Adrenal gland (tissue), 12 donors: Measurements from ENCODE around the gene WNT2. TPM values are rescaled to one million over a fixed set of nuclear protein-coding genes. Genes with fewer than 3 reads are reported as not detected.
"Not testable (repeated sequence)": the region's sequence is repeated elsewhere in the genome, so short reads cannot be mapped to it uniquely, and the experiment has no call there.

Experiments used
- DNase-seq, 7 donors: peaks; one replicate each; pipeline ENCODE4 v3.0.0-alpha.2; 2019 to 2020
- H3K27ac ChIP-seq, 5 donors: fragments of 200-600 bp; sonication (generic) in 4 of 5; 1 replicate in 3 of 5; 2 replicates in 2 of 5; pipeline versions ENCODE4 v1.5.1 to v1.8.0; 2016 to 2020; ENCODE audit warnings: mild to moderate bottlenecking in 1 of 5
- H3K27me3 ChIP-seq: fragments of 200-600 bp; 2 replicates; pipeline ENCODE4 v1.8.0; 2021
- H3K36me3 ChIP-seq, 2 donors: fragments of 200-600 bp; replicated peaks in 1 of 2; 1 replicate in 1 of 2; 2 replicates in 1 of 2; pipeline versions ENCODE4 v1.5.1 to v1.8.0; 2018 to 2022
- H3K4me1 ChIP-seq, 2 donors: fragments of 200-600 bp; replicated peaks in 1 of 2; 1 replicate in 1 of 2; 2 replicates in 1 of 2; pipeline versions ENCODE4 v1.5.1 to v1.8.0; 2018 to 2021
- H3K4me3 ChIP-seq, 4 donors: fragments of 200-600 bp; sonication (generic) in 3 of 4; one replicate each; pipeline ENCODE4 v1.5.1; 2016 to 2018
- H3K9me3 ChIP-seq, 3 donors: fragments of 200-600 bp; sonication (generic) in 1 of 3; replicated peaks in 1 of 3; 1 replicate in 2 of 3; 2 replicates in 1 of 3; pipeline versions ENCODE4 v1.5.1 to v1.8.0; 2016 to 2021
- POLR2A ChIP-seq, 2 donors: fragments of 450-650 bp; IDR thresholded peaks; one replicate each; pipeline ENCODE4 v1.6.1; 2017; ENCODE audit warnings: antibody characterized with exemption in 2 of 2, mild to moderate bottlenecking in 2 of 2, moderate library complexity in 1 of 2
- WGBS, 4 donors: extraction: QIAGEN DNeasy Blood & Tissue Kit in 2 of 4; methylation state at CpG; one replicate each; pipeline versions ENCODE4 v1.1.5 to v1.1.7; 2013 to 2017; 5-methylcytosine and 5-hydroxymethylcytosine counted together
- intact Hi-C, 2 donors: fragments of 100-400 bp; cut with DNase I; formaldehyde crosslinking; loops; one replicate each; pipeline versions ENCODE4 v1.14.1 to v1.15.0; 2022 to 2023
- polyA plus RNA-seq, 3 donors: library from polyadenylated mRNA; stranded (reverse); fragments of 200-250 nt in 2 of 3; fragments of 350-450 nt in 1 of 3; fragmentation: Illumina TruSeq in 1 of 3; extraction: RNeasy Lipid Tissue Mini Kit (QIAGEN cat#74804) in 1 of 3; gene quantifications; one replicate each; pipeline ENCODE4 v1.2.3, GENCODE V29; 2013 to 2014
- total RNA-seq, 9 donors: library from RNA; depleted of rRNA in 4 of 9; stranded (reverse); fragments of >200 nt in 4 of 9; fragments of 120-200 nt in 1 of 9; fragmentation: NEBNext Ultra II Directional in 1 of 9; extraction: Animal tissue kit (Norgen Biotek cat#: 25700) in 1 of 9; gene quantifications; one replicate each; pipeline versions ENCODE4 v1.1.0 to v1.2.4, GENCODE V29; 2013 to 2023
- TF ChIP-seq, protein P1 (sequence below), 6 experiments: fragments of 450-650 bp in 4 of 6; fragments of 200-600 bp in 2 of 6; sonication (generic) in 1 of 6; IDR thresholded peaks; 1 replicate in 5 of 6; 2 replicates in 1 of 6; pipeline versions ENCODE4 v1.5.1 to v1.8.0; 2016 to 2021; ENCODE audit warnings: antibody characterized with exemption in 6 of 6, mild to moderate bottlenecking in 2 of 6, moderate library complexity in 1 of 6
- donor health status: healthy with polysubstance abuse.
- donor health status: Bipolar disorder and iron deficiency.
- donor health status: DM: yes; HTN: yes; CAD: no.
- donor health status: DM: no; HTN: no; CAD: no.
- donor health status: DM: no; HTN: no; CAD: no.
- donor health status: DM: yes; HTN: yes; CAD: no.

Gene WNT2
- total and polyA plus RNA-seq, 12 donors, result 0.07 to 0.72 (median 0.28) TPM; not detected in 9

DNA sequence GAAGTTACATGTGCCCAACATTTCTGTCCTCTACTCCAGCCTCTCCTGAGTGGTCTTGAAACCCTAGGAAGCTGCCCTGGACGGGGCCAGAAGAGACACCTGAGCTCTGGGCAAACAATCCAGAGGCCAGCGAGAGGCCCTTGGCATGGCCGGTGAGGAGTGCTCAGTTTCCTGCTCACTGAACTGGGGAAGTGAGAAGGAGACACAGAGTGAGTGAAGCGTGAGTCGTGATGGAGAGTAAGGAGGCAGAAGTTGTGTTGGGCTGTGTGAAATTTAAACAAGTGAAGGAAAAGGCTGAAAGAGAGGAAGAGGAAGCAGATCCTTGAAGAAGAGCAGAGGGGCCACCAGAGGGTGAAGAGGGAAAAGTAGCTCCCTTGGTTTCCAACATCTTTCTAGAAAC is 73.2 kb downstream of the WNT2 start:
- Histone ChIP-seq H3K36me3 (no peaks in the 10 kb centered on the region), H3K27me3 (no peaks in the 10 kb centered on the region), H3K4me1 (no peaks in the 10 kb centered on the region), H3K27ac (no peak overlapping the region), H3K9me3 (no peaks in the 10 kb centered on the region), H3K4me3 (no peak overlapping the region)
- TF ChIP-seq POLR2A (IDR thresholded peaks at IDR 0.05), result no peak
- TF ChIP-seq, protein P1, sequence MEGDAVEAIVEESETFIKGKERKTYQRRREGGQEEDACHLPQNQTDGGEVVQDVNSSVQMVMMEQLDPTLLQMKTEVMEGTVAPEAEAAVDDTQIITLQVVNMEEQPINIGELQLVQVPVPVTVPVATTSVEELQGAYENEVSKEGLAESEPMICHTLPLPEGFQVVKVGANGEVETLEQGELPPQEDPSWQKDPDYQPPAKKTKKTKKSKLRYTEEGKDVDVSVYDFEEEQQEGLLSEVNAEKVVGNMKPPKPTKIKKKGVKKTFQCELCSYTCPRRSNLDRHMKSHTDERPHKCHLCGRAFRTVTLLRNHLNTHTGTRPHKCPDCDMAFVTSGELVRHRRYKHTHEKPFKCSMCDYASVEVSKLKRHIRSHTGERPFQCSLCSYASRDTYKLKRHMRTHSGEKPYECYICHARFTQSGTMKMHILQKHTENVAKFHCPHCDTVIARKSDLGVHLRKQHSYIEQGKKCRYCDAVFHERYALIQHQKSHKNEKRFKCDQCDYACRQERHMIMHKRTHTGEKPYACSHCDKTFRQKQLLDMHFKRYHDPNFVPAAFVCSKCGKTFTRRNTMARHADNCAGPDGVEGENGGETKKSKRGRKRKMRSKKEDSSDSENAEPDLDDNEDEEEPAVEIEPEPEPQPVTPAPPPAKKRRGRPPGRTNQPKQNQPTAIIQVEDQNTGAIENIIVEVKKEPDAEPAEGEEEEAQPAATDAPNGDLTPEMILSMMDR (IDR thresholded peaks at IDR 0.05), result no peak
- WGBS, 4 donors, result 63 to 75% (median 68%) methylated on average over 5 of the region's 5 CpGs
- no peak for DNase-seq
- intact Hi-C loops, result no loop called here

DNA sequence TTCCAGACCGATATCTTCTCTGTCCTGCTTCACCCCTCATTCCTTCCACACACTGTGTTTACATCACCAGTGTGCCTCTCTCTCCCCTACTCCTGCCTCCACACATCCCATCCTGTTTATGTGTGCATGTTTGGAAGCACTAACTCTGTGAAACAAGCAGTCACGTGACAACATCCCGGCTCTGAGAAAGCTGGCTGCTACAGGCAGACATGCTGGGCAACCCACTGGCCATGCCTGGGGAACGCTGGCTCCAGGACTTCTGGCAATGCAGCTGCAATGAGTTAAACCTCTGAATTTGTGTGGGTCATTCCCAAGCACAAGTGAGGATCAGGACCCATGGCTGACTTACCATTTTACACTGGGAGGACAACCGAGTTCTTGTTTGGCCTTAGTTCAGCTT is 74.0 kb downstream of the WNT2 start:
- Histone ChIP-seq H3K4me3 (no peak overlapping the region), H3K36me3 (no peaks in the 10 kb centered on the region), H3K27me3 (no peaks in the 10 kb centered on the region), H3K4me1 (no peaks in the 10 kb centered on the region), H3K27ac (no peak overlapping the region), H3K9me3 (no peaks in the 10 kb centered on the region)
- no peak for TF ChIP-seq POLR2A (IDR thresholded peaks at IDR 0.05)
- TF ChIP-seq, protein P1 (IDR thresholded peaks at IDR 0.05), result no peak
- intact Hi-C loops, result no loop called here
- no peak for DNase-seq
- 58 to 75% (median 64%) methylated on average over 5 of the region's 5 CpGs for WGBS, 4 donors

DNA sequence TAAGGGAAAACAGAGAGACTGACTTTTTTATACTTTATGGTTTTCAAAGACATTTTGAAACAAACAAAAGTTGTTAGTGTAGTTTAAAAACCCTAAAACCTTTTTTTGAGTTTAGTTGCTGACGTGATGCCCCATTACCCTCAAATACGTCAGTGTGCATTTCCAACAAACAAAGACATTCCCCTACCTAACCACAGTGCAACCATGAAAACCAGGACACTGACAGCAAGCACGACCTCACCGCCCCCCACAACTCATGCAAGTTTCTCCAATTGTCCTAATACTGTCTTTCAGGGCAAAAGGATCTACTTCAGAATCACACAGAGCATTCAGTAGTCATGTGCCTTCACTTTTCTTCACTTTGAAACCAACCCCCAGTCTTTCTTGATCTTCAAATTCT is 75.0 kb downstream of the WNT2 start:
- TF ChIP-seq, protein P1 (IDR thresholded peaks at IDR 0.05), result no peak
- TF ChIP-seq POLR2A (IDR thresholded peaks at IDR 0.05), result no peak
- H3K36me3 ChIP-seq, result no peaks in the 10 kb centered on the region
- H3K9me3 ChIP-seq, result no peaks in the 10 kb centered on the region
- 61 to 68% (median 67%) methylated on average over 4 of the region's 4 CpGs for WGBS, 4 donors
- no peak overlapping the region for H3K27ac ChIP-seq
- H3K4me3 ChIP-seq, result no peak overlapping the region
- H3K4me1 ChIP-seq, result no peaks in the 10 kb centered on the region
- DNase-seq, result no peak
- H3K27me3 ChIP-seq, result no peaks in the 10 kb centered on the region
- intact Hi-C loops, result no loop called here

DNA sequence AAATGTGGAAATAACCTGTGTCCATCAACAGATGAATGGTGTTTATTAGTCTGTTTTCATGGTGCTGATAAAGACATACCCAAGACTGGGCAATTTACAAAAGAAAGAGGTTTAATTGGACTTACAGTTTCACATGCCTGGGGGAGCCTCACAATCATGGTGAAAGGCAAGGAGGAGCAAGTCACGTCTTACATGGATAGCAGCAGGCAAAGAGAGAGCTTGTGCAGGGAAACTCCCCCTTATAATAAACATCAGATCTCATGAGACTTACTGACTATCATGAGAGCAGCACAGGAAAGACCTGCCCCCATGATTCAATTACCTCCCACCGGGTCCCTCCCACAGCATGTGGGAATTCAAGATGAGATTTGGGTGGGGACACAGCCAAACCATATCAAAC is 77.2 kb downstream of the WNT2 start:
- H3K36me3 ChIP-seq, DNase-seq, H3K9me3 ChIP-seq, H3K27ac ChIP-seq, H3K27me3 ChIP-seq, H3K4me3 ChIP-seq, intact Hi-C loops, H3K4me1 ChIP-seq: not testable (repeated sequence)
- 79 to 86% (median 83%) methylated on average over 2 of the region's 2 CpGs for WGBS, 4 donors

DNA sequence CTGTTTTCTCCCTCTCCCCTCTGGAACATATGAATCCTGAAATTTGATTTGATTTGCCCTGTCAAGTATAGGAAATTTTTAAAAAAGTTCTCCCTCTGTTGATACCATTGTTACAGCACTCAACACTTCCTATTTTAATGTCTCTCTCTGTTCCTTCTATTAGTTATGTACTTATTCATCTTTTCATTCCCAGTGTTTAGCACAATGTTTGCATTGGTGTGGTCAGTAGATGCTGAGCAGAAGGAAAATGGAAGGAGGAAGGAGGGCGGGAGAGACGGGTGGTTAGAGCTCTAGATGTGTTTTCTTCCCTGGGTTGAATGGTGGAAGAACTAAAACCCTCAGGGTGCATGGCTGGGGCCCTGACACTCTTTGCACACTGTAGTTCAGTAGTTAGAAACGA is 79.5 kb downstream of the WNT2 start:
- WGBS, 4 donors, result 54 to 83% (median 70%) methylated on average over 3 of the region's 3 CpGs
- peaks cover 5% of the 10 kb centered on the region for H3K27me3 ChIP-seq
- intact Hi-C loops, result no loop called here
- no peaks in the 10 kb centered on the region for H3K36me3 ChIP-seq
- no peaks in the 10 kb centered on the region for H3K9me3 ChIP-seq
- TF ChIP-seq, protein P1 (IDR thresholded peaks at IDR 0.05), result no peak
- no peak for TF ChIP-seq POLR2A (IDR thresholded peaks at IDR 0.05)
- H3K4me3 ChIP-seq, result no peak overlapping the region
- H3K27ac ChIP-seq, result no peak overlapping the region
- H3K4me1 ChIP-seq, result no peaks in the 10 kb centered on the region
- no peak for DNase-seq
